ENCODE data around the gene KLHL29.

DNA sequence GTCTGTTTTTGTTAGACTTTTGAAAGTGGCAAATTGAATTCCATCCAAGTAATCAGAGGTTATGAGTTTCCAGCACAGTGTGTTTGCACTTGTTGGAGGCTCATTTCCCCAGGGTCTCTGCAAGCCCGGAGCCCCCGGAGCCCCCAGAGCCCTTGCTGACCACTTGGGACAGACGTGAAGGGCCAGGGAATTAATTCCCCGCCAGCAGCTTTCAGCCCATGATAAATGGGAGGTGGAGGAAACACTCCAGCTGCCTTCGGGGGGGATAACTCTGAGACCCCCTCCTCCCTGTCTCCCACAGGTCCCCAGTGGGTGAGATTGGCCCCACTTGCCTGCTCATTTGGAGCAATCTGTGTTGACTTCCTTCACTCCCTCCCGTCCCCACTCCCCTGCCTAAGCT lies 79.2 kb downstream of the KLHL29 start:
- TF ChIP-seq, protein P1, sequence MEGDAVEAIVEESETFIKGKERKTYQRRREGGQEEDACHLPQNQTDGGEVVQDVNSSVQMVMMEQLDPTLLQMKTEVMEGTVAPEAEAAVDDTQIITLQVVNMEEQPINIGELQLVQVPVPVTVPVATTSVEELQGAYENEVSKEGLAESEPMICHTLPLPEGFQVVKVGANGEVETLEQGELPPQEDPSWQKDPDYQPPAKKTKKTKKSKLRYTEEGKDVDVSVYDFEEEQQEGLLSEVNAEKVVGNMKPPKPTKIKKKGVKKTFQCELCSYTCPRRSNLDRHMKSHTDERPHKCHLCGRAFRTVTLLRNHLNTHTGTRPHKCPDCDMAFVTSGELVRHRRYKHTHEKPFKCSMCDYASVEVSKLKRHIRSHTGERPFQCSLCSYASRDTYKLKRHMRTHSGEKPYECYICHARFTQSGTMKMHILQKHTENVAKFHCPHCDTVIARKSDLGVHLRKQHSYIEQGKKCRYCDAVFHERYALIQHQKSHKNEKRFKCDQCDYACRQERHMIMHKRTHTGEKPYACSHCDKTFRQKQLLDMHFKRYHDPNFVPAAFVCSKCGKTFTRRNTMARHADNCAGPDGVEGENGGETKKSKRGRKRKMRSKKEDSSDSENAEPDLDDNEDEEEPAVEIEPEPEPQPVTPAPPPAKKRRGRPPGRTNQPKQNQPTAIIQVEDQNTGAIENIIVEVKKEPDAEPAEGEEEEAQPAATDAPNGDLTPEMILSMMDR (IDR thresholded peaks at IDR 0.05; ENCODE audit: low read depth, low read length, missing input control), result no peak
- no peak for TF ChIP-seq RAD21 (IDR thresholded peaks at IDR 0.05)
- no peak for TF ChIP-seq YY1 (IDR thresholded peaks at IDR 0.05)
- no peak for TF ChIP-seq TAF1 (conservative IDR thresholded peaks at IDR 0.05)
- TF ChIP-seq REST (IDR thresholded peaks at IDR 0.05), result no peak

Measured in liver (tissue), 3 donors.